ENCODE results near the gene CALML4.
A peak's percentile ranks its signal among the peaks of the same experiment; 100 is the strongest.
"Not testable (repeated sequence)": the region's sequence is repeated elsewhere in the genome, so short reads cannot be mapped to it uniquely, and the experiment has no call there.

CALML4 gene

DNA sequence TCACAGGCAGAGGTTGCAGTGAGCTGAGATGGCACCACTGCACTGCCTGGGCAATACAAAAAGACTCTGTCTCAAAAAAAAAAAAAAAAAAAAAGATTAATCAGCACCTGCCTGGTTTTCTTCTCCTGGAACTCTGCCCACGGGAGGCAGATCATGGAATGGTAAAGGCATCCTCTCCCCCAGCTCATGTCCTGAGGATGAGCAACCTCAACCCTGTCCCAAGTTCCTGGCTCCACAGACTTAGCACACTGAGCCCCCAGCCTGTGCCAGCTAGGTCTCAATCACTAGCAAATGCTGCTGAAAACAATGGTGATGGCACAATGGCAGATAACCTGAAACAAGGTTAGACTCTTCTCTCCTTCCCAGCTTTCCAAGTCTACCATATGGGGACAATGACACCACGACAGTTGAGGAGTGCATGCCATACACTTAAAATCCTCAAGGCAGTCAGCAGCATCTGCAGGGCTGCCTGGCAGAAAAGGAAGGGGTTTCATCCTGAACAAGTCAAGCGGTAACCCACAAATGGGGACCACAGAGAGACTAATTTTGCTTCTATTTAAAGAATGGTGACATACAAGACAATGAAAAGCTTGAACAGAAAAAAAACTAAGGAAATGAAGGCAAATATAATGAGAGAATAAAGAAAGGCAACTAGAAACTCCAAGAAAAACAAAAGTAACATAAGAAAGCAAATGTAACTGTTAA is 19.6 kb upstream of the CALML4 start:
- peak; percentile 83 for DNase-seq

DNA sequence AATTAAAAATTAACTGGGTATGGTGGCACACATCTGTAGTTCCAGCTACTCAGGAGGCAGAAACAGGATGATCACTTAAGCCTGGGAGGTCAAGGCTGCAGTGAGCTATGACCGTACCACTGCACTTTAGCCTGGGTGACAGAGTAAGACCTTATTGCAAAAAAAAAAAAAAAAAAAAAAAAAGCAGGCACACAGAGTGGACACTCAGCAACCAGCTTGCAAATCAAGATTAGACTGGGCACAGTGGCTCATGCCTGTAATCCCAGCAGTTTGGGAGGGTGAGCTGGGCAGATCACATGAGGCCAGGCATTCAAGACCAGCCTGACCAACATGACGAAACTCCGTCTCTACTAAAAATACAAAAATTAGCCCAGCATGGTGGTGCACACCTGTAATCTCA is 19.0 kb upstream of the CALML4 start:
- DNase-seq = no peak

DNA sequence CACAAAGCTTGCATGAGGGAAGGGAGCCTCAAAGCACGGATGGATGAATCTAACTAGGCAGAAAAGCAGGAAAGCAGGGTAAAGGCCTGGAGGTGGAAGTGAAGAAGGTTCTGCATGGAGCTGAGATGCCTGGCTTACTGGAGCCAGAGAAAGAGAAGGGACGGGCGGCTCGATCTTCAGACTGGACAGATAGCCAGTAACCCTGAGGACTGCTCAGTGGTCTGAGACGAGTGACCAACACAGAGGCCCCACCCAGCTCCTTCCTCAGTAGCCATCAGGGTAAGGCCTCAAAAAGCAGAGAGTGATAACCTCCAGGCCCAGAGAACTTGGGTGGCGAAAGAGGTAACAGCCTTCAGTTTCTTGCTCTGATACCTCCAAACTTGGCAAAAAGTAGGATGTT is 18.0 kb upstream of the CALML4 start:
- no peak for DNase-seq

DNA sequence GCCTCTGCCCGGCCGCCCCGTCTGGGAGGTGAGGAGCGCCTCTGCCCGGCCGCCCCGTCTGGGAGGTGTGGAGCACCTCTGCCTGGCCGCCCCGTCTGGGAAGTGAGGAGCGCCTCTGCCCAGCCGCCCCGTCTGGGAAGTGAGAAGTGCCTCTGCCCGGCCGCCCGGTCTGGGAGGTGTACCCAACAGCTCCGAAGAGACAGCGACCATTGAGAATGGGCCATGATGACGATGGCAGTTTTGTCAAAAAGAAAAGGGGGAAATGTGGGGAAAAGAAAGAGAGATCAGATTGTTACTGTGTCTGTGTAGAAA is 17.3 kb upstream of the CALML4 start:
- not testable (repeated sequence) for DNase-seq

GRCh38 chr15:68221530-68222431 is 16.6 kb upstream of the CALML4 start:
- not testable (repeated sequence) for DNase-seq

DNA sequence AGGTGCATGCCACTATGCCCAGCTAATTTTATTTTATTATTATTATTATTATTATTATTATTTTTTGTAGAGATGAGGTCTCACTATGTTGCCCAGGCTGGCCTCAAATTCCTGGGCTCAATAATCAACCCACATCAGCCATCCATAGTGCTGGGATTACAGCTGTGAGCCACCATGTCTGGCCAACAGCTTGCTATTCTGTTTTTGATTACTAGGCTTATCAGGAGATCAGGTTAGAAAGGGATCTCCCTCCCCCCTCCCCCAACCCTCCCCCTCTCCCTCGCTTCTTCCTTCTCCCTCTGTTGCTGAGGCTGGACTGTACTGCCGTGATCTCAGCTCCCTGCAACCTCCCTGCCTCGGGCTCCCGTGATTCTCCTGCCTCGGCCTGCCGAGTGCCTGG is 15.8 kb upstream of the CALML4 start:
- no peak for DNase-seq

GRCh38 chr15:68220489-68220888 is 15.4 kb upstream of the CALML4 start:
- no peak for DNase-seq

- DNase-seq = no peak
Measured at GRCh38 chr15:68218847-68219798, 14.0 kb upstream of the CALML4 start.

DNA sequence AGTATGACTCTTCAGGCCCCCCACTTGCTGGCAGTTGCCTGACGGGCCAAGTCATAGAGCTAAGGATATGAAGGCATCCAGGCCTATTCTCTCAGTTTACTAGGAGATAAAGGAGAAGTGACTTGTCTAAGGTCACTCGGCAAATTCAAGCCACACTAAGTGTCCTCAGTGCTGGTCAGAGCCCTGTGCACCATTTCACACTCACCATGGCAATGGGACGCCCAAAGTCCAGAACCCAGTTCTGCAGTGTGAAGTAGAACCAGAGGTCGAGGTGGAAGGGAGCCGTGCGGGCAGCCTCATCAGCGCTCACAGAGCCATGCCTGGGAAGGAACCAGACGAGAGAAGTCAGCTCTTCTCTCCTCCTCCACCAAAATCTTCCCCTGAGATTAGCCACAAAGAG is 13.2 kb upstream of the CALML4 start:
- DNase-seq = no peak

DNA sequence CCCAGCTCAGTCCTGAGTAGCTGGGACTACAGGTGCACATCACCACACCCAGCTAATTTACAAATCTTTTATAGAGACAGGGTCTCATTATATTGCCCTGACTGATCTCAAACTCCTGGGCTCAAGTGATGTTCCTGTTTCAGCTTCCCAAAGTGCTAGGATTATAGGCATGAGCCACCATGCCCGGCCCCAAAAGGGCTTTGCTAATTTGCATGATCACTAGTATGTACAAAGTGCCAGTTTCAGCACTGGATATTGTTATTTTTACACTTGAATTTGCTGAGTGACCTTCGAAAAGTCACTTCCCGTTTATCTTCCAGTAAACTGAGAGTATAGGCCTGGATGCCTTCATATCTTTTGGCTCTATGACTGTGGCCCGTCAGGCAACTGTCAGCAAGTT is 12.2 kb upstream of the CALML4 start:
- no peak for DNase-seq

- DNase-seq = no peak
Measured at GRCh38 chr15:68214838-68215254, 9.7 kb upstream of the CALML4 start.

DNA sequence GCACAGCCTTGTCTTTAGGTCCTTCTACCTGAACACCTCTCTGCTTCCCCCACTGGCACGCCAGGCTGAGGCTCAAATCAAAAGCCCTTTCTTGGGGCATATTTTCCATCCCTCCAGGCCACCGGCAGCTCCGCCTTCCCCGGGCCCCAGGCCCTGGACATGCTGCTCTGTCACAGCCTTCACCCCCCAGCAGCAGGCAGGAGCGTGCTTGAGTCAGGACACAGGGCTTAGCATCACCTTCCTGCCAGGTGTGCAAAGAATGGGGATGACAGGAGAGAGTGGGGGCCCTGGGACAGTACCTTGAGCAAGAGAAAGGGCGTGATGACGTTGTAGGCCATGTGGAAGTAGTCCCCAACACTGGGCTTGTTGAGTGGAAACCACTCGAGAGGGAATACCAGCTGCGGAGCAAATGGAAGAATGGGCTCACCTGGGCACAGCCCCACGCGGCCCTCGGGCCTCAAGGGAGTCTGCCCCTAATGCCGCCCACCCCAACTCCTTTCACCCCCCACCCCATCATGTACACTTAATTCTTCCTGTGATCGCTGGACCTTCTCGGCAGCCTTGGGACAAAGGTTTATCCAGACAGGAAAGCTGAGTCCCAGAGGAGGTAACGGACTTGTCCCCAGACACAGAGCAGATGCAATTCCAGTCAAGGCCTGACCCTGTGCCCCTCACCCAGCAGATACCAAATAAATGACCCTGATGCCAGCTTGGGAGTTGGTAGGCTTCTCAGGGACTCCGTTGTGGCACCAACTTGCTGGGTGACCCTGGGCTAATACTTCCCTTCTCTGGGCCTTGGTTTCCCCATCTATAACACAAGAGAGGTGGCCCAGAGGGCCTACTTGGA is 9.1 kb upstream of the CALML4 start:
- no peak for DNase-seq

- DNase-seq = not testable (repeated sequence)
Measured at GRCh38 chr15:68213491-68213845, 8.3 kb upstream of the CALML4 start.

DNA sequence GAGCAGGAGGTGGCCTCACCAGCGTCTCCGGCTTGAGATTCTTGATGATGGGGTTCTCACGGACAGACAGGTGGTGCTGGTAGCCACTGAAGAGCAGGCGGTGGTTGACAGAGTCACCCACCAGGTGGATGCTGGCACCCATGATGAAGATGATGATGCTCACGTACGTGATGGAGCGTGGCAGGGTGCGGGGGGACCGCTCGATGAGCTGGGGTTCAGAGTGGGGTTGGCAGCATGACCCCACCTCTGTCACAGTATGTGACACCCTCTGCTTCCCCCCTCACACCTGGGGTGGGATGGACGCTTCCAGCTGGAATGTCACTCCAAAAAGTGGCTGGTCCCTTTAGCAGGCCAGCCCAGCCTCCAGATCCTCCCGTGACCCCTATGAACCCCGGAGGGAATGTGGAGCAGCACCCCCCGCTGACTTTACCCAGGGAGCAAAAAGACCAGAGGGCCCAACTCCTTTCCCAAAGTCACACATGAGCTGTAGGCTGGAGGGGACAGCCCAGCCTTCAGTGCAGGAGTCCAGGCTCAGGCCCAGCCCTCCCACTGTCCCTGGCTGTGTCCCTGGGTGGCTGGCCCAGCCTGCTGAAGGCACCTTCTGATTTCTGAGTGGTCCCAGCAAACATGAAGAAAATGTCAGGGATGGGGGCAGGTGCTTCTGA is 6.7 kb upstream of the CALML4 start:
- DNase-seq = no peak

GRCh38 chr15:68210821-68211655 is 5.9 kb upstream of the CALML4 start:
- peak; percentile 30 for DNase-seq

DNA sequence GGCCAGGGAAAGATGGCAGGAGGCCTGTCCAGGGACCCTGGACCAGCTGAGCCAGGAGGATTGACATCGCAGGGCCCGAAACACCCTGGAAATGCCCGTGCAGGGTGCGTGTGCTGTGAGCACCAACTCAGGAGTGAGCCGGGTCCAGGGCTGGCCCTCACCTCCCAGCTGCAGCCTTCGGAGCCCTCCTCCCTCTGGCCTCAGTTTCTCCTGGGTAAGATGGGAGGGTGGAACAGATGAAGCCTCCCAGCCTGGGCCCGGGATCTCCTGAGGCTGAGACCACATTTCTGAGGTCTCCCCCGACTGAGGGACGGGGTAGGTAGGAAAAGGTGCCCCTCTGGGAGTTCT is 5.3 kb upstream of the CALML4 start:
- no peak for DNase-seq

DNA sequence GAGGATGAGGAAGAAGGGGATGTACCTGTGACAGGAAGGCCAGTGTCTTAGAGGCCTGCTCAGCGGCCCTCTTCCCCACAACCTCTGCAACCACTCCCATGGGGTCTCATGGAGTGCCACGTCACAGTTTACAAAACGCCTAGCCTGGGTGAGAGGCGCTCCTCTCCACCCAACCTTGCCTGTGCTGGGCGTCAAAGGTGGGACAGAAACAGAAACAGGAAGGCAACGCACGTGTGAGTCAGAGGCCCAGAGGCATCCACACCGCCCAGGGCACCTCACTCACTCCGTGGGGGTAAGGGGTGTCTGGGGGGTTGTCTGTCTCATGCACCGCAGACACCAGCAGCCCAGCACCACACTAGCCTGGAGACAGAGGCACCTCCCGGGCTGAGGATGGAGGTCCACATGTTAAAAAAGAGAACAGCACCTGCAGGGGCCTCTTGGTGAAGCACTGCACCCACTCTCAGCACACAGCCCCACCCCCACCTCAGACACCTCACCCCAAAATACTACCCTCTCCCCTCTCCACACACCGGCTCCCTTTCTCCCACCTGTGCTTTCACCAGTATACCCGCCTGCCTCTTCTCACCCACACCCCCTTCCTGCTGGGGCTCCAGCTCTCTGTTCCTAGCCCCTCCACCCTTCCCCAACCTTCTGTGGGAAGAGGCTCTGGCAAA is 4.7 kb upstream of the CALML4 start:
- DNase-seq = no peak

GRCh38 chr15:68209272-68209671 is 4.1 kb upstream of the CALML4 start:
- no peak for DNase-seq

DNA sequence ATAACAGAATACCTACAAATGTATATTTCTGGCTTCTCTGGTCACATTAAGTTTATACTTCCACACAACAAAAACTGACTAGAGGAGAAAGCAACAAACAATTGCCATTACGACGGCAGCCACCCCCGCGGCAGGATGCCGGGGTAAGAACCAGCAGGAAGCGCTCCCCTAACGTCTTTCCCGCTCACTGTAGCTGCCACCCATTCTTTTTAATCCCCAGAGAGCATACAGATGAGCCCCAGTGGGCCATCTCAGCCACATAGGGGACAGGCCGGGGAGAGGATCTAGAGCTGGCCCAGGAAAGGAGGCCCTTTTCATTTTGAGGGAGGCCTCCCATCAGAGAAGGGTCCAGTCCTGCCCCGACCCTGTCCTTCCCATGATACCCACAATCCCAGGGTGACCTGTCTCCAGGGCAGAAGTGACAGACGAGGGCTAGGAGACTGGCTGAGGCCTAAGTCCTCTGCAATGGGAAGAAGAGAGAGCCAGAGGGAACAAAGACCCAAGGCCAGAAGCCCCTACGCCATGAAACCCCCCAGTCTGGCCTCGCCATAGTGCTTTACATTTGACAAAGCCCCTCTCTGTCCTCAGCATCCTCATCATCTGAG is 3.6 kb upstream of the CALML4 start:
- DNase-seq = no peak

DNA sequence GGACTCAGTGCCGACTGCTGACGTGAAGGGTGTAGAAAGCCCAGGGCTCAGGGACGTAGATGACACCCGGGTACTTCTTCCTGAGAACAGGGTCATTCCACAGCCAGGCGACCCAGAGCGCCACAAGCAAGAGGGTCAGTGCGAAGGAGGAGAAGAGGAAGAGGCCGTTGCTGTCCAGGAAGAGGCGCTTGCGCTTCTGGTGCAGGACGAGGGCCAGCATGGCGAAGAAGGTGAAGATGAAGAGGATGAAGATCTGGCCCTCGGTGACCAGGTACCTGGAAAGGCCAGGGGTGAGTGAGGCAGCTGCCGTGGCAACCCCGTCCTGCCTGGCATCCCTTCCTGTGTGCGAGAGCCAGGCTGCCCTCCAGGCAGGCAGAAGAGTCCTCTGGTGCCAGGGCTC is 3.0 kb upstream of the CALML4 start:
- no peak for DNase-seq
